H9 (cell line): ENCODE data around the gene TCF4. TPM values are rescaled to one million over a fixed set of nuclear protein-coding genes. Genes with fewer than 3 reads are reported as not detected.

Experiments
- DNase-seq: peaks from one replicate; pipeline ENCODE4 v3.0.0-alpha.2; 2017
- H2AFZ ChIP-seq: one replicate; pipeline ENCODE4 v1.6.1; 2013; ENCODE audit warnings: mild to moderate bottlenecking, low read length, control low read depth, moderate library complexity
- H2AK5ac ChIP-seq: 2 replicates; pipeline ENCODE4 v1.6.1; 2013; ENCODE audit warnings: low read length, control low read depth, mixed read lengths; ENCODE audit not compliant: insufficient read length
- H2BK120ac ChIP-seq: one replicate; pipeline ENCODE4 v1.6.1; 2013; ENCODE audit warnings: low read depth, mild to moderate bottlenecking, low read length, control low read depth, inconsistent platforms; ENCODE audit not compliant: poor library complexity, severe bottlenecking
- H2BK12ac ChIP-seq: 2 replicates; pipeline ENCODE4 v1.6.1; 2013; ENCODE audit warnings: low read length, control low read depth, mixed read lengths, low read depth; ENCODE audit not compliant: insufficient read length
- H2BK15ac ChIP-seq: 2 replicates; pipeline ENCODE4 v1.6.1; 2013; ENCODE audit warnings: low read depth, low read length, control low read depth
- H2BK20ac ChIP-seq: one replicate; pipeline ENCODE4 v1.6.1; 2013; ENCODE audit warnings: low read depth, mild to moderate bottlenecking, low read length, control low read depth, inconsistent platforms; ENCODE audit not compliant: poor library complexity, severe bottlenecking
- H2BK5ac ChIP-seq: 2 replicates; pipeline ENCODE4 v1.6.1; 2013; ENCODE audit warnings: low read length, control low read depth, mixed read lengths; ENCODE audit not compliant: insufficient read length
- H3K14ac ChIP-seq: 2 replicates; pipeline ENCODE4 v1.6.1; 2013; ENCODE audit warnings: low read length, control low read depth; ENCODE audit not compliant: insufficient read depth
- H3K18ac ChIP-seq: 2 replicates; pipeline ENCODE4 v1.6.1; 2013; ENCODE audit warnings: low read depth, mild to moderate bottlenecking, mixed read lengths, low read length, control low read depth; ENCODE audit not compliant: insufficient read length
- H3K23ac ChIP-seq: 2 replicates; pipeline ENCODE4 v1.6.1; 2013; ENCODE audit warnings: low read length, control low read depth, mixed read lengths, low read depth; ENCODE audit not compliant: insufficient read length
- H3K23me2 ChIP-seq: 2 replicates; pipeline ENCODE4 v1.6.1; 2013; ENCODE audit warnings: low read depth, mild to moderate bottlenecking, mixed read lengths, low read length, control low read depth; ENCODE audit not compliant: insufficient read length, poor library complexity, severe bottlenecking
- H3K27ac ChIP-seq: 2 replicates; pipeline ENCODE4 v1.5.1; 2013; ENCODE audit warnings: low read length, control low read depth, mixed read lengths, low read depth; ENCODE audit not compliant: insufficient read length
- H3K27me3 ChIP-seq: 2 replicates; pipeline ENCODE4 v1.6.1; 2013; ENCODE audit warnings: low read length, control low read depth, inconsistent platforms; ENCODE audit not compliant: insufficient read depth
- H3K4ac ChIP-seq: 2 replicates; pipeline ENCODE4 v1.6.1; 2013; ENCODE audit warnings: low read depth, mild to moderate bottlenecking, control low read depth, inconsistent platforms, low read length, moderate library complexity
- H3K4me1 ChIP-seq: 2 replicates; pipeline ENCODE4 v1.6.1; 2013; ENCODE audit warnings: low read length, control low read depth, inconsistent platforms; ENCODE audit not compliant: insufficient read depth
- H3K4me2 ChIP-seq: 2 replicates; pipeline ENCODE4 v1.6.1; 2013; ENCODE audit warnings: low read length, control low read depth, mixed read lengths; ENCODE audit not compliant: insufficient read length, insufficient read depth
- H3K56ac ChIP-seq: 2 replicates; pipeline ENCODE4 v1.6.1; 2013; ENCODE audit warnings: low read depth, mild to moderate bottlenecking, mixed read lengths, low read length, control low read depth; ENCODE audit not compliant: insufficient read length
- H3K79me1 ChIP-seq: 2 replicates; pipeline ENCODE4 v1.6.1; 2013; ENCODE audit warnings: low read depth, mild to moderate bottlenecking, moderate library complexity, low read length, control low read depth, inconsistent platforms; ENCODE audit not compliant: insufficient read depth, poor library complexity, severe bottlenecking
- H3K79me2 ChIP-seq: 2 replicates; pipeline ENCODE4 v1.6.1; 2013; ENCODE audit warnings: low read length, control low read depth, inconsistent platforms; ENCODE audit not compliant: insufficient read depth
- H3K9ac ChIP-seq: 2 replicates; pipeline ENCODE4 v1.6.1; 2013; ENCODE audit warnings: low read length, control low read depth, mixed read lengths; ENCODE audit not compliant: insufficient read length; ENCODE audit errors: extremely low read depth
- H3K9me3 ChIP-seq: one replicate; pipeline ENCODE4 v1.6.1; 2013; ENCODE audit warnings: low read depth, low read length, inconsistent platforms; ENCODE audit not compliant: control insufficient read depth
- H3T11ph ChIP-seq: one replicate; pipeline ENCODE4 v1.6.1; 2013; ENCODE audit warnings: mild to moderate bottlenecking, low read length, control low read depth, inconsistent platforms
- H4K20me1 ChIP-seq: one replicate; pipeline ENCODE4 v1.6.1; 2013; ENCODE audit not compliant: control insufficient read depth, insufficient read length, insufficient read depth
- H4K5ac ChIP-seq: 2 replicates; pipeline ENCODE4 v1.6.1; 2013; ENCODE audit warnings: low read depth, mild to moderate bottlenecking, mixed read lengths, low read length, control low read depth; ENCODE audit not compliant: insufficient read length
- H4K8ac ChIP-seq: replicated peaks from 2 replicates; pipeline ENCODE4 v1.6.1; 2013; ENCODE audit warnings: low read length, control low read depth, mixed read lengths, low read depth; ENCODE audit not compliant: insufficient read length
- H4K91ac ChIP-seq: 2 replicates; pipeline ENCODE4 v1.6.1; 2013; ENCODE audit warnings: low read depth, mild to moderate bottlenecking, moderate library complexity, mixed read lengths, low read length, control low read depth; ENCODE audit not compliant: insufficient read length
- H3K27ac Mint-ChIP-seq, 3 experiments: 2 replicates in 2 of 3; 3 replicates in 1 of 3; pipeline ENCODE4 v1.8.0; 2020 to 2021; ENCODE audit warnings: mixed read lengths in 3 of 3, mild to moderate bottlenecking in 1 of 3, moderate library complexity in 1 of 3
- H3K27me3 Mint-ChIP-seq: 2 replicates; pipeline ENCODE4 v1.8.0; 2021; ENCODE audit warnings: low read depth, mild to moderate bottlenecking, moderate library complexity, mixed read lengths
- H3K36me3 Mint-ChIP-seq, 3 experiments: 2 replicates in 2 of 3; 3 replicates in 1 of 3; pipeline ENCODE4 v1.8.0; 2020 to 2021; ENCODE audit warnings: low read depth in 3 of 3, mixed read lengths in 3 of 3; ENCODE audit not compliant: insufficient read depth in 1 of 3
- H3K4me1 Mint-ChIP-seq, 2 experiments: 2 replicates each; pipeline ENCODE4 v1.8.0; 2020; ENCODE audit warnings: mixed read lengths in 2 of 2
- H3K4me3 Mint-ChIP-seq, 2 experiments: 2 replicates in 1 of 2; 3 replicates in 1 of 2; pipeline ENCODE4 v1.8.0; 2020 to 2021; ENCODE audit warnings: mild to moderate bottlenecking in 2 of 2, mixed read lengths in 2 of 2, moderate library complexity in 1 of 2
- H3K9me3 Mint-ChIP-seq, 2 experiments: 2 replicates in 1 of 2; 3 replicates in 1 of 2; pipeline ENCODE4 v1.8.0; 2020; ENCODE audit warnings: mild to moderate bottlenecking in 2 of 2, mixed read lengths in 2 of 2, moderate library complexity in 1 of 2
- CTCF ChIP-seq: fragments of 200-600 bp; sonication (generic); conservative IDR thresholded peaks from 3 replicates; pipeline ENCODE4 v1.8.0; 2021; ENCODE audit warnings: antibody characterized with exemption, mild to moderate bottlenecking
- WGBS: extraction: QIAGEN DNeasy Blood & Tissue Kit; methylation state at CpG from one replicate; pipeline ENCODE4 v1.1.7; 2013; ENCODE audit warnings: missing lambda C conversion rate, low lambda C conversion rate, mixed read lengths; ENCODE audit not compliant: insufficient read length; ENCODE audit errors: extremely low coverage; 5-methylcytosine and 5-hydroxymethylcytosine counted together
- total RNA-seq: library from RNA; stranded (reverse); gene quantifications from 2 replicates; pipeline ENCODE4 v1.2.1, GENCODE V29; 2021

TCF4 gene
- total RNA-seq, 1 experiment from 2014 or later, result 99.4 TPM

- no peak overlapping the region for H3K4ac ChIP-seq
- H3K9me3 ChIP-seq, result no peaks in the 10 kb centered on the region
- DNase-seq, result no peak
- no peaks in the 10 kb centered on the region for H4K20me1 ChIP-seq
- Mint-ChIP-seq H3K4me1 (peaks cover 23 to 46% of the 10 kb centered on the region in 2 experiments), H3K27me3 (no peaks in the 10 kb centered on the region), H3K4me3 (no peak overlapping the region), H3K27ac (no peak overlapping the region), H3K36me3 (peaks cover 0 to 3% (median 0%) of the 10 kb centered on the region in 3 experiments; a peak in 1 of 7 replicates), H3K9me3 (no peaks in the 10 kb centered on the region)
- no peak overlapping the region for H3K18ac ChIP-seq
- H2BK20ac ChIP-seq, result no peak overlapping the region
- no peaks in the 10 kb centered on the region for H3K79me2 ChIP-seq
- no peak overlapping the region for H2BK5ac ChIP-seq
- no peak overlapping the region for H2AK5ac ChIP-seq
- H3K79me1 ChIP-seq, result no peaks in the 10 kb centered on the region
- H2BK12ac ChIP-seq, result no peak overlapping the region
- H2BK120ac ChIP-seq, result no peak overlapping the region
- no peak overlapping the region for H4K8ac ChIP-seq
- H3K27me3 ChIP-seq, result no peaks in the 10 kb centered on the region
- no peak overlapping the region for H4K5ac ChIP-seq
- no peak overlapping the region for H3K14ac ChIP-seq
- H4K91ac ChIP-seq, result no peak overlapping the region
- peaks cover 2% of the 10 kb centered on the region; the same call in 1 of the 2 replicates for H3K4me1 ChIP-seq
- no peak overlapping the region for H2BK15ac ChIP-seq
- H3K23ac ChIP-seq, result no peak overlapping the region
- no peaks in the 10 kb centered on the region for H3K23me2 ChIP-seq
- no peak overlapping the region for H3K4me2 ChIP-seq
- no CpG with 5 or more reads among the region's 3 CpGs for WGBS
- TF ChIP-seq CTCF, result no peak
- H3K27ac ChIP-seq, result no peak overlapping the region
- no peak overlapping the region for H3K56ac ChIP-seq
- H3T11ph ChIP-seq, result no peak overlapping the region
- H2AFZ ChIP-seq, result no peak overlapping the region
- no peak overlapping the region for H3K9ac ChIP-seq
Observed at GRCh38 chr18:55307505-55307904, 280.5 kb downstream of the TCF4 start.
